ENCODE measurements around the gene KCNC3. TPM values are rescaled to one million over a fixed set of nuclear protein-coding genes. Genes with fewer than 3 reads are reported as not detected.
"Not testable (repeated sequence)": the region's sequence is repeated elsewhere in the genome, so short reads cannot be mapped to it uniquely, and the experiment has no call there.

The KCNC3 gene
- total RNA-seq, 2 experiments from 2014 or later: 5.4 to 6.2 TPM

GRCh38 chr19:50362656-50363424, 33.7 kb upstream of the KCNC3 start:
- intact Hi-C loops (cut with micrococcal nuclease): loop anchor here (1.0 to 2.0 kb wide), 2 partner anchors 16 to 34 kb away; partner anchors contain the start of gene KCNC3
- ChIA-PET CTCF (interaction anchor here (1.9 kb wide), 1 partner anchor 13 kb away, joined by 8 read pairs; the partner anchor contains the start of gene NR1H2), POLR2A (interaction anchor here (0.8 to 1.7 kb wide), 4 partner anchors 13 to 53 kb away, joined by 3 to 4 read pairs (median 3); partner anchors contain the start of genes NR1H2 and POLD1)
- peaks cover 80% of the 10 kb centered on the region for H3K4me1 Mint-ChIP-seq (ENCODE audit: low read depth)
- peaks cover 42% of the 10 kb centered on the region for H3K36me3 Mint-ChIP-seq
- no peaks in the 10 kb centered on the region for H3K27me3 Mint-ChIP-seq
- DNase-seq: peak; percentile 79
- peak overlapping the region; percentile 46 for H3K4me3 Mint-ChIP-seq
- H3K27ac Mint-ChIP-seq: peak overlapping the region; percentile 93
- H3K9me3 Mint-ChIP-seq: no peaks in the 10 kb centered on the region

DNA sequence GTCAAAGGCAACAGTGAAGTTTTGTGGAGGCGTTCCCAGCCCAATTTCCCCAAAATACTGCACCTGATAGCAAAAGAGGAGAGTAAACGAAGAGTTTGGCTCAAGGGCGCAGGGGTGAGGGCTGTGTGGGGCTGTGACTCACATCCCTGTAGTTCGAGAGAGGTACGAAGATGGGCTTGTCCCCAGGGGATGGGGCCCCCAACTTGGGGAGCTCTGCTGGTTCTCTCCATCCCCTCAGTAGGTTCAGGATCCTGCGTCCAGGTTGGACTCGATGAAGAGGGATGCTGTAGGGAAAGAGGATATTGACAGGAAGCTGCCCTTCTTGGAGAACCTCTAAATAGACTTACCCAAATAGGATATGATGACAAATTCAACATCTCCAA, 32.8 kb upstream of the KCNC3 start:
- Mint-ChIP-seq H3K4me3 (peak overlapping the region; percentile 46), H3K27ac (peak overlapping the region; percentile 93), H3K36me3 (peaks cover 42% of the 10 kb centered on the region), H3K27me3 (no peaks in the 10 kb centered on the region), H3K9me3 (no peaks in the 10 kb centered on the region), H3K4me1 (ENCODE audit: low read depth) (peaks cover 81% of the 10 kb centered on the region)
- DNase-seq: peak; percentile 51
- CTCF ChIA-PET: no interaction called here
- POLR2A ChIA-PET: interaction anchor here (1.0 to 1.7 kb wide), 3 partner anchors 14 to 54 kb away, joined by 3 to 4 read pairs (median 3); partner anchors contain the start of genes NR1H2 and POLD1
- intact Hi-C loops (cut with micrococcal nuclease): loop anchor here (2.0 kb wide), 1 partner anchor 33 kb away; the partner anchor contains the start of gene KCNC3

GRCh38 chr19:50361290-50362029, 32.3 kb upstream of the KCNC3 start:
- peak; percentile 68 for DNase-seq
- intact Hi-C loops (cut with micrococcal nuclease): loop anchor here (2.0 kb wide), 1 partner anchor 33 kb away; the partner anchor contains the start of gene KCNC3
- peak overlapping the region; percentile 46 for H3K4me3 Mint-ChIP-seq
- peaks cover 81% of the 10 kb centered on the region for H3K4me1 Mint-ChIP-seq (ENCODE audit: low read depth)
- CTCF ChIA-PET: interaction anchor here (1.0 to 1.7 kb wide), 2 partner anchors 15 to 99 kb away, joined by 3 to 4 read pairs; partner anchors contain the start of gene NR1H2
- POLR2A ChIA-PET: interaction anchor here (1.3 to 1.7 kb wide), 2 partner anchors 15 to 23 kb away, joined by 3 to 4 read pairs; partner anchors contain the start of genes NR1H2 and POLD1
- peak overlapping the region; percentile 93 for H3K27ac Mint-ChIP-seq
- peaks cover 42% of the 10 kb centered on the region for H3K36me3 Mint-ChIP-seq
- no peaks in the 10 kb centered on the region for H3K27me3 Mint-ChIP-seq
- H3K9me3 Mint-ChIP-seq: no peaks in the 10 kb centered on the region

- CTCF ChIA-PET: interaction anchor here (1.4 kb wide), 1 partner anchor 10 kb away, joined by 4 read pairs; no protein-coding TSS in a partner anchor
- Mint-ChIP-seq H3K27ac (peak overlapping the region; percentile 93), H3K27me3 (no peaks in the 10 kb centered on the region), H3K4me3 (peak overlapping the region; percentile 81), H3K4me1 (ENCODE audit: low read depth) (peaks cover 67% of the 10 kb centered on the region), H3K9me3 (no peaks in the 10 kb centered on the region), H3K36me3 (peaks cover 42% of the 10 kb centered on the region)
- intact Hi-C loops (cut with micrococcal nuclease): loop anchor here (5.0 kb wide), 2 partner anchors 198 to 423 kb away; no protein-coding TSS in a partner anchor
- POLR2A ChIA-PET: interaction anchor here (2.7 kb wide), 1 partner anchor 9 kb away, joined by 12 read pairs; no protein-coding TSS in a partner anchor
- no peak for DNase-seq
These were observed 30.2 kb upstream of the KCNC3 start for GRCh38 chr19:50359328-50359818.

GRCh38 chr19:50358483-50359327, 29.5 kb upstream of the KCNC3 start:
- intact Hi-C loops (cut with micrococcal nuclease): loop anchor here (5.0 kb wide), 2 partner anchors 199 to 424 kb away; no protein-coding TSS in a partner anchor
- POLR2A ChIA-PET: interaction anchor here (1.2 to 2.7 kb wide), 4 partner anchors 10 to 33 kb away, joined by 3 to 12 read pairs (median 8); partner anchors contain the start of gene POLD1
- no peaks in the 10 kb centered on the region for H3K9me3 Mint-ChIP-seq

DNA sequence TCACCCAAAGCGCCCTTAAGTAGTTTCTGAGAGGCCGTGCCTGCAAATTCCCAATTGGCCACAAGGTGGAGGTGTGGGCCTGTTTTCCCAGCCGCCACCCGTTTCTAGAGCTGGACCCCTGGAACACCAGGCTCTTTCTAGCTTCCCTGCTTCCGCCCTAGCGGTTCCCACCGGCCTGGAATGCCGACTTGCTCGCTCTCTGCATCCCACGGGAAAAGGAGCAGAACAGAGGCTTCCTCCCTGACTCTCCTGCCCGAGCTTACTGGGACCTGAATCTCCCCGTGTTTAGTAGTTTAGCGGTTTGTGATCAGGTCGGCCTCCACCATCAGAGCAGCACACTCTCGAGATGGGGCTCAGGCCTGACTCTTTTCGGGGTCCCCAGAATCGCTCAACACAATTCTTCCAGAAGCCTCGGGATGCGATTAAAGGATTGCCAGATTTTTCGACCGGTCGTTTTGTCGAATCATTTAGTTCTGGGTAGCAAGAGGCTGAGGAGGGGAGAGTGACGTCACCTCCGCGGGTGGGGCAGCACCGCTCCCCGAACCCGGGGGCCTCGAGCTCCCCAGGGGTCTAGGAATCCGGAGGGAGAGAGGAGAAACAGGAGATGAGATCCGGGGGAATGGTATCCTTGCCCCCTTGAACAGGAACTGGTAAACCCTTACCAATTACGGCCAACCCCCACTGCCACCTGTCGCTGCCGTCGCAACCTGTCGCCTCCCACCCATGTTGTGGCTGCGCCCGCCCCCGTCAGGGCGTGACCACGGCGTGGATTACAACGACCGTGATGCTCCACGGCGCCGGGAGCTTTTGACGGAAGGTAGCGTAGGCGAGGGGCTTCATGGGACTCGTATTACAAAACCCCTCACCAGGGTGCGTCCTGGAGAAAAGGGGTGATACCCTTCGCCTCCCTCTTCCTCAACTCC, 28.3 kb upstream of the KCNC3 start:
- CTCF ChIA-PET: interaction anchor here (0.6 to 2.8 kb wide), 35 partner anchors 11 to 565 kb away, joined by 3 to 60 read pairs (median 5); partner anchors contain the start of genes JOSD2, KCNC3, NAPSA and NR1H2
- no peaks in the 10 kb centered on the region for H3K27me3 Mint-ChIP-seq
- peak overlapping the region; percentile 81 for H3K4me3 Mint-ChIP-seq
- intact Hi-C loops (cut with micrococcal nuclease): loop anchor here (1.0 to 5.0 kb wide), 6 partner anchors 11 to 425 kb away; partner anchors contain the start of gene NR1H2
- no peaks in the 10 kb centered on the region for H3K9me3 Mint-ChIP-seq
- DNase-seq: peak; percentile 92
- H3K27ac Mint-ChIP-seq: peak overlapping the region; percentile 93
- H3K36me3 Mint-ChIP-seq: peaks cover 39% of the 10 kb centered on the region
- POLR2A ChIA-PET: interaction anchor here (0.6 to 2.7 kb wide), 11 partner anchors 10 to 154 kb away, joined by 3 to 12 read pairs (median 3); partner anchors contain the start of genes GARIN5A, JOSD2, NR1H2 and POLD1
- H3K4me1 Mint-ChIP-seq (ENCODE audit: low read depth): peaks cover 53% of the 10 kb centered on the region

More at GRCh38 chr19:50358483-50359327, 29.5 kb upstream of the KCNC3 start:
- peak; percentile 82 for DNase-seq
- Mint-ChIP-seq H3K4me3 (peak overlapping the region; percentile 81), H3K27ac (peak overlapping the region; percentile 93), H3K27me3 (no peaks in the 10 kb centered on the region), H3K4me1 (ENCODE audit: low read depth) (peaks cover 65% of the 10 kb centered on the region), H3K36me3 (peaks cover 42% of the 10 kb centered on the region)
- CTCF ChIA-PET: interaction anchor here (1.4 to 2.8 kb wide), 8 partner anchors 9 to 424 kb away, joined by 4 to 60 read pairs (median 11); partner anchors contain the start of genes KCNC3, NAPSA, NR1H2 and POLD1

- Mint-ChIP-seq H3K36me3 (peaks cover 33% of the 10 kb centered on the region), H3K4me3 (peak overlapping the region; percentile 81), H3K9me3 (no peaks in the 10 kb centered on the region), H3K27ac (peak overlapping the region; percentile 93), H3K4me1 (ENCODE audit: low read depth) (peaks cover 46% of the 10 kb centered on the region), H3K27me3 (no peaks in the 10 kb centered on the region)
- intact Hi-C loops (cut with micrococcal nuclease): loop anchor here (1.0 to 5.0 kb wide), 6 partner anchors 12 to 426 kb away; partner anchors contain the start of gene NR1H2
- DNase-seq: no peak
- POLR2A ChIA-PET: interaction anchor here (1.0 to 2.7 kb wide), 7 partner anchors 12 to 120 kb away, joined by 3 to 12 read pairs (median 5); partner anchors contain the start of genes GARIN5A, NR1H2 and POLD1
- CTCF ChIA-PET: interaction anchor here (0.6 to 2.8 kb wide), 34 partner anchors 10 to 565 kb away, joined by 3 to 60 read pairs (median 5); partner anchors contain the start of genes JOSD2, KCNC3, NAPSA and NR1H2
These were observed 27.6 kb upstream of the KCNC3 start for GRCh38 chr19:50356691-50357177.

DNA sequence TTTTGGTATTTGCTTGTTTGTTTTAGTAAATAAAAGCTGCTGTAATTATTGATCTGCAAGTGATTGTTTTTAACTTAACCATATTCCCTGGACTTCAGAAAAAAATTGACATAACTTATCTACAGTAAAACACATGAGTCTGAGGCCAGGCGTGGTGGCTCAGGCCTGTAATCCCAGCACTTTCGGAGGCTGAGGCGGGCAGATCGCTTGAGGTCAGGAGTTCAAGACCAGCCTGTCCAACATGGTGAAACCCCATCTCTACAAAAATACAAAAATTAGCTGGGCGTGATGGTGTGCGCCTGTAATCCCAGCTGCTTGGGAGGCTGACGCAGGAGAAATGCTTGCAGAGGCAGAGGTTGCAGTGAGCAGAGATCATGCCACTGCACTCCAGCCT, 24.3 kb upstream of the KCNC3 start:
- intact Hi-C loops (cut with micrococcal nuclease); H3K27ac Mint-ChIP-seq; DNase-seq; POLR2A ChIA-PET; H3K9me3 Mint-ChIP-seq; H3K4me3 Mint-ChIP-seq; H3K27me3 Mint-ChIP-seq; H3K36me3 Mint-ChIP-seq: not testable (repeated sequence)
- peaks cover 21% of the 10 kb centered on the region for H3K4me1 Mint-ChIP-seq (ENCODE audit: low read depth)
- CTCF ChIA-PET: interaction anchor here (0.6 to 0.7 kb wide), 2 partner anchors 114 to 773 kb away, joined by 3 to 4 read pairs; partner anchors contain the start of gene NOSIP

- H3K9me3 Mint-ChIP-seq: no peaks in the 10 kb centered on the region
- peaks cover 24% of the 10 kb centered on the region for H3K4me1 Mint-ChIP-seq (ENCODE audit: low read depth)
- no peaks in the 10 kb centered on the region for H3K36me3 Mint-ChIP-seq
- DNase-seq: no peak
- no peak overlapping the region for H3K4me3 Mint-ChIP-seq
- H3K27ac Mint-ChIP-seq: no peak overlapping the region
- H3K27me3 Mint-ChIP-seq: no peaks in the 10 kb centered on the region
- POLR2A ChIA-PET: interaction anchor here (0.6 to 1.3 kb wide), 2 partner anchors 23 to 33 kb away, joined by 3 read pairs; partner anchors contain the start of gene KCNC3
- CTCF ChIA-PET: interaction anchor here (0.7 to 1.0 kb wide), 4 partner anchors 12 to 127 kb away, joined by 3 read pairs; no protein-coding TSS in a partner anchor
- intact Hi-C loops (cut with micrococcal nuclease): no loop called here
These were observed 23.1 kb upstream of the KCNC3 start for GRCh38 chr19:50352242-50352641.

Measured in activated CD4-positive, alpha-beta memory T cell treated with anti-CD3 and anti-CD28 coated beads for 36 hours (primary cell).